ENCODE data around the gene DCTN2. TPM values are rescaled to one million over a fixed set of nuclear protein-coding genes. Genes with fewer than 3 reads are reported as not detected.
A peak's percentile ranks its signal among the peaks of the same experiment; 100 is the strongest.

Gene DCTN2
- polyA plus RNA-seq, 1 donor (not counting 4 experiments of a cell fraction or from before 2014, with no cell fraction given): 132 TPM

- no peak for DNase-seq (ENCODE audit: low read depth, low spot score)
- no peak overlapping the region for H2AFZ ChIP-seq (ENCODE audit: control insufficient read depth, low read length)
- no peaks in the 10 kb centered on the region for H3K27me3 ChIP-seq (ENCODE audit: control insufficient read depth, extremely low read depth, insufficient read depth, low read length)
- no peak overlapping the region for H3K4me3 ChIP-seq (ENCODE audit: control insufficient read depth in 2 of 3, extremely low read depth in 1 of 3, insufficient read depth in 2 of 3, low read depth in 1 of 3, low read length in 3 of 3)
- H3K4me2 ChIP-seq (ENCODE audit: control insufficient read depth, extremely low read depth, insufficient read depth, low read depth, low read length): no peak overlapping the region
- H3K27ac ChIP-seq (ENCODE audit: control insufficient read depth, insufficient read depth, low read length): no peak overlapping the region
- peaks cover 28% of the 10 kb centered on the region for H3K79me2 ChIP-seq (ENCODE audit: control insufficient read depth, insufficient read depth, low read length)
- no peaks in the 10 kb centered on the region for H3K9me1 ChIP-seq (ENCODE audit: control insufficient read depth, extremely low read depth, insufficient read depth, low read length)
- dilution Hi-C loops (cut with MboI; ENCODE audit: extremely low pct_ligation_motif_present, low sequenced_read_pairs): no loop called here
- FAIRE-seq: no peak
- H3K4me1 ChIP-seq (ENCODE audit: control insufficient read depth, extremely low read depth, insufficient read depth, low read length): peaks cover 9% of the 10 kb centered on the region
- no peak overlapping the region for H3K9ac ChIP-seq (ENCODE audit: control insufficient read depth, extremely low read depth, insufficient read depth, low read length)
- peaks cover 22 to 26% of the 10 kb centered on the region in 2 experiments for H3K36me3 ChIP-seq (ENCODE audit: control insufficient read depth in 2 of 2, extremely low read depth in 1 of 2, insufficient read depth in 2 of 2, low read length in 2 of 2)
- no peaks in the 10 kb centered on the region for H4K20me1 ChIP-seq (ENCODE audit: control insufficient read depth, extremely low read depth, insufficient read depth, low read length)
- H3K9me3 ChIP-seq (ENCODE audit: control insufficient read depth, low read depth, low read length): no peaks in the 10 kb centered on the region
- no peak for TF ChIP-seq EZH2 (IDR thresholded peaks at IDR 0.05; ENCODE audit: low read length)
- TF ChIP-seq CTCF (optimal IDR thresholded peaks at IDR 0.05 in 1 of 3, IDR thresholded peaks at IDR 0.05 in 1 of 3, conservative IDR thresholded peaks at IDR 0.05 in 1 of 3; ENCODE audit: extremely low read depth in 1 of 3, insufficient read depth in 2 of 3, low read length in 3 of 3): peak in 1 of 3 experiments; percentile 33
Observed at GRCh38 chr12:57491393-57492280, 55.4 kb downstream of the DCTN2 start.

GRCh38 chr12:57490126-57490525 lies 56.9 kb downstream of the DCTN2 start:
- H4K20me1 ChIP-seq (ENCODE audit: control insufficient read depth, extremely low read depth, insufficient read depth, low read length): no peaks in the 10 kb centered on the region
- peaks cover 28% of the 10 kb centered on the region for H3K79me2 ChIP-seq (ENCODE audit: control insufficient read depth, insufficient read depth, low read length)
- DNase-seq (ENCODE audit: low read depth, low spot score) (no peak), FAIRE-seq (no peak)
- H3K9ac ChIP-seq (ENCODE audit: control insufficient read depth, extremely low read depth, insufficient read depth, low read length): no peak overlapping the region
- peaks cover 9% of the 10 kb centered on the region for H3K4me1 ChIP-seq (ENCODE audit: control insufficient read depth, extremely low read depth, insufficient read depth, low read length)
- no peak overlapping the region for H3K4me2 ChIP-seq (ENCODE audit: control insufficient read depth, extremely low read depth, insufficient read depth, low read depth, low read length)
- no peaks in the 10 kb centered on the region for H3K27me3 ChIP-seq (ENCODE audit: control insufficient read depth, extremely low read depth, insufficient read depth, low read length)
- no peak for TF ChIP-seq CTCF (optimal IDR thresholded peaks at IDR 0.05 in 1 of 3, IDR thresholded peaks at IDR 0.05 in 1 of 3, conservative IDR thresholded peaks at IDR 0.05 in 1 of 3; ENCODE audit: extremely low read depth in 1 of 3, insufficient read depth in 2 of 3, low read length in 3 of 3)
- no peaks in the 10 kb centered on the region for H3K9me3 ChIP-seq (ENCODE audit: control insufficient read depth, low read depth, low read length)
- no peak overlapping the region for H2AFZ ChIP-seq (ENCODE audit: control insufficient read depth, low read length)
- H3K4me3 ChIP-seq (ENCODE audit: control insufficient read depth in 2 of 3, extremely low read depth in 1 of 3, insufficient read depth in 2 of 3, low read depth in 1 of 3, low read length in 3 of 3): no peak overlapping the region
- H3K36me3 ChIP-seq (ENCODE audit: control insufficient read depth in 2 of 2, extremely low read depth in 1 of 2, insufficient read depth in 2 of 2, low read length in 2 of 2): peaks cover 22 to 25% of the 10 kb centered on the region in 2 experiments
- no peak overlapping the region for H3K27ac ChIP-seq (ENCODE audit: control insufficient read depth, insufficient read depth, low read length)
- no peaks in the 10 kb centered on the region for H3K9me1 ChIP-seq (ENCODE audit: control insufficient read depth, extremely low read depth, insufficient read depth, low read length)
- dilution Hi-C loops (cut with MboI; ENCODE audit: extremely low pct_ligation_motif_present, low sequenced_read_pairs): no loop called here
